T-helper 22 cell (primary cell): ENCODE results near the gene UNCX.

Experiments
- DNase-seq: peaks from one replicate; pipeline ENCODE4 v3.0.0-alpha.2; 2020; ENCODE audit warnings: low read depth

UNCX gene

GRCh38 chr7:1218541-1219165, 14.0 kb upstream of the UNCX start:
- no peak for DNase-seq

GRCh38 chr7:1219498-1219897, 13.2 kb upstream of the UNCX start:
- no peak for DNase-seq

GRCh38 chr7:1220000-1220726, 12.5 kb upstream of the UNCX start:
- DNase-seq, result no peak

GRCh38 chr7:1220977-1221745, 11.5 kb upstream of the UNCX start:
- DNase-seq, result no peak

GRCh38 chr7:1223196-1223981, 9.3 kb upstream of the UNCX start:
- no peak for DNase-seq

GRCh38 chr7:1224086-1224716, 8.5 kb upstream of the UNCX start:
- DNase-seq, result no peak

- no peak for DNase-seq
Measured at GRCh38 chr7:1225030-1225429, 7.6 kb upstream of the UNCX start.

- no peak for DNase-seq
Measured at GRCh38 chr7:1225441-1226185, 7.1 kb upstream of the UNCX start.

GRCh38 chr7:1226186-1226901, 6.3 kb upstream of the UNCX start:
- no peak for DNase-seq

GRCh38 chr7:1227071-1227804, 5.4 kb upstream of the UNCX start:
- no peak for DNase-seq

GRCh38 chr7:1227814-1228544, 4.7 kb upstream of the UNCX start:
- no peak for DNase-seq

- DNase-seq, result no peak
Measured at GRCh38 chr7:1228545-1229201, 4.0 kb upstream of the UNCX start.

- DNase-seq, result no peak
Measured at GRCh38 chr7:1229202-1229947, 3.3 kb upstream of the UNCX start.

GRCh38 chr7:1229956-1230355, 2.7 kb upstream of the UNCX start:
- DNase-seq, result no peak

- no peak for DNase-seq
Measured at GRCh38 chr7:1230411-1231213, 2.1 kb upstream of the UNCX start.

GRCh38 chr7:1231214-1232102, 1.2 kb upstream of the UNCX start:
- no peak for DNase-seq
